SK-N-MC (cell line): ENCODE data around the gene NRXN3.

Experiments
- EZH2 ChIP-seq: fragments of 200-600 bp; sonication (generic); IDR thresholded peaks from one replicate; pipeline ENCODE4 v1.6.1; 2017; ENCODE audit warnings: antibody characterized with exemption
- FOXP2 ChIP-seq: optimal IDR thresholded peaks from 2 replicates; pipeline ENCODE3; 2011; ENCODE audit warnings: mild to moderate bottlenecking, moderate library complexity; ENCODE audit not compliant: insufficient read depth; ENCODE audit errors: extremely low read length, control extremely low read depth
- POLR2AphosphoS5 ChIP-seq: IDR thresholded peaks from 2 replicates; pipeline ENCODE4 v1.6.1; 2012; ENCODE audit warnings: mild to moderate bottlenecking, low read depth, low read length, borderline replicate concordance

GRCh38 chr14:78836777-78837176, 666.6 kb downstream of the NRXN3 start:
- no peak for TF ChIP-seq POLR2AphosphoS5
- TF ChIP-seq EZH2, result no peak
- TF ChIP-seq FOXP2, result no peak
